HG03378 (cell line): ENCODE results near the gene ARSG.
"Not testable (repeated sequence)": the region's sequence is repeated elsewhere in the genome, so short reads cannot be mapped to it uniquely, and the experiment has no call there.

Experiments used
- ATAC-seq: cut with Tn5 transposase; IDR thresholded peaks from one replicate; pipeline ENCODE4 v1.9.1; 2021; ENCODE audit warnings: mild to moderate bottlenecking, moderate library complexity; ENCODE audit not compliant: unreplicated experiment

ARSG gene

GRCh38 chr17:68327823-68328557 lies 36.7 kb downstream of the ARSG start:
- ATAC-seq = no peak

GRCh38 chr17:68328676-68329075 lies 37.4 kb downstream of the ARSG start:
- ATAC-seq = no peak

DNA sequence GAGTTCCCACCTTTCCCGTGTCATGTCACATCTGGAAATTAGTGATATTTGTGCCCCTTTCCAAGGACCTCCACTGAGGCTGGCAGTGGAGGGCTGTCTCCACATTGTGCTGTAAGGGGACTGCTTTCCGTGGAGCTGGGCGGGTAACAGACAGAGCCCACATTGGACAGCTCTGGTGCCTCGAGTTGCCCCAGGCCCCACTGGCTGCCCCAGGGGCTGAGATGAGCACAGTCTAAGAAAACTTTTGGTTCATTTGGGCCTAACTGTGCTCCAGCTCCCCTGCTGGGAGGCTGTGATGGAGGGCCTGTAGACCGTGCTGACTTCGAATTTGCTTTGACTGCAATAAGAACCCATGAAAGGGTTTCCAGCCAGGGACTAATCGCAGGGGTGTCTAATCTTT lies 38.0 kb downstream of the ARSG start:
- no peak for ATAC-seq

GRCh38 chr17:68331932-68332331 lies 40.6 kb downstream of the ARSG start:
- not testable (repeated sequence) for ATAC-seq

- ATAC-seq = no peak
Measured at GRCh38 chr17:68334393-68334792, 43.1 kb downstream of the ARSG start.

DNA sequence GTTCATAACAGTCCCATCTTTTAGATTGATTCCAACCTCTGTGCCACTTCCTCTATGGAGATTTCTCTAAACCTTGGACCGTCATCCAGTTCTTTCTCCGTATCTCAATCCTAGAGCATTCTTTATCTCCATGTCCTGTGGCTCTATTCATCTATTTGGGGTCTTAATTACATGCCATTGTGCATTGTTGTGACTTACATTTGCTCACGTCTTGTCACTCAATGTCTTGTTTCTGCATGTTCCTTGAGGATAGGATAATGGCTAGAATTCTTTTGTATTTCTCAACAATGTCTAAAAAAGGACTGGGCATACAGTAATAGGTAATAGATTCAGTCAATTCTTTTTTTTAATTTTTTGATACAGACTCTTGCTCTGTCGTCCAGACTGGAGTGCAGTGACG lies 50.2 kb downstream of the ARSG start:
- no peak for ATAC-seq

- ATAC-seq = no peak
Measured at GRCh38 chr17:68343976-68344375, 52.7 kb downstream of the ARSG start.

DNA sequence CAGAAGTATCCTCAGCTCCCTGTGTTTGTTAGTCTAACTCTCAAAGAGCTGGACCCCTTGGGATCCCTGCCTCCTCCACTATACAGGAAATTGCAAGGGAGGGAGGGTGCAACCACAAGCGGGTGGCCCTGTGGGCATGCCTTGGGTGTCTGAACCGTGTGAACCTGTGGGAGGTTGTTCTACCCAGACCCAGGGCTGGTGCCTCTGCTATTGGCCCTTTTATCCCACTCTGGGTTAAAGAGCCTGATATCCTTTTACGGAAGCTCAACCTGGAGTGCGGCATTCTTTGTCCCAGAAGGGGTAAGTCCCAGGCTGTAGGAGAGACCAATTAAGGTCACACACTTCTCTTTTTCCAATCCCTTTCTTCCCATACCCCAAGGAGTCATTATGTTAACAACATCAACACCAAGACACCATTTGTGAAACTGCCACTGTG lies 53.4 kb downstream of the ARSG start:
- ATAC-seq = no peak

DNA sequence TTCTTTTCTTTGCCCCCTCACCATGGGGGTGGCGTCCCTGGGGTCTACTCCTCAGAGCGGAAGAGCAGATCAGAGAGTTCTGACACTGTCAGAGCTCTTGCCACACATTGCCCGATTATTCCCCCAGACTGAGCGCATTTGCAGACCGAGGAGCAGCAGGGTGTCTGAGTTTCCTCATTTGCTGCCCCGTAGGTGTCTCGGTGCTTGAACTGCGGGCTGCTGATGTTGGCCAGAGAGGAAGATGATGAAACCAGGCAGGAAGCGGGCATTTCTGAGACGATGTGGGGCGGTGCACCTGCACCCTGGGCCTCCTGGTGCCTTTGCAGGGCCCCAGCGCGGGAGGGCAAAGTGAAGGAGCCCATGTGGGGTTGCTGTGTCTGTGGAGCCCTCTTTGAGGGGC lies 55.2 kb downstream of the ARSG start:
- peak; percentile 63 for ATAC-seq

DNA sequence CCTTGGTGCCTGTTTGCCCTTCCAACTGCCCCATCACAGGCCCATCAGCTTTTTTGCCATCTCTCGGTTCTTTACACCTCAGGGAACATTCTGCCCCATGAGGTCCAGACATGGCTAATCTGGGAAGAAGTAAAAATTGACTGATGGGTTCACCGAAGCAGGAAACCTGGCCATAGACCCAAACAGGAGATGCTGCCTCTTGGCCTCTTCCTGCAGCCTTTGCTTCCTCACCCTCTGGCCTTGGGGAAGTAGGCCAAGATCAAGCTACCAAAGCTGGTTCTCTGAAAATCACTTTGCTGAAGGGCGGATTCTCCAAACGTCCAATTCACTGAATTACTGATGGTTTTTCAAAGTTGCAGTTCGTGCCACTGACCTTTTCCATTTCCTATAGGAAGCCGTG lies 56.1 kb downstream of the ARSG start:
- no peak for ATAC-seq

- peak; percentile 85 for ATAC-seq
Measured at GRCh38 chr17:68349157-68349556, 57.9 kb downstream of the ARSG start.

DNA sequence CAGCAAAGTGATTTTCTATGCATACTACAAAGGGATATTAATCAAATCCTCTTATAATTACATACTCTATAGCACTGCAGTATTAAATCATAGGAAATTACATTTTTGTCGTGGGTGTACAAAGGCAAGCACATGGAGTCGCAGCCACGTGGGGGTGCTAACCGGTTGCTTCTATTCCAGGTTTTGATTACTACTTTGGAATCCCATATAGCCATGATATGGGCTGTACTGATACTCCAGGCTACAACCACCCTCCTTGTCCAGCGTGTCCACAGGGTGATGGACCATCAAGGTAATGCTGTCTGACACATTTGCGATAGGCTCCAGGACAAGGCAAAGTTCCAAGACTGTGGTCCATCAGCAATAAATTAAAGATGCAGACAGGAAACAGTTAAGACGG lies 60.1 kb downstream of the ARSG start:
- no peak for ATAC-seq

- no peak for ATAC-seq
Measured at GRCh38 chr17:68352041-68352440, 60.7 kb downstream of the ARSG start.

DNA sequence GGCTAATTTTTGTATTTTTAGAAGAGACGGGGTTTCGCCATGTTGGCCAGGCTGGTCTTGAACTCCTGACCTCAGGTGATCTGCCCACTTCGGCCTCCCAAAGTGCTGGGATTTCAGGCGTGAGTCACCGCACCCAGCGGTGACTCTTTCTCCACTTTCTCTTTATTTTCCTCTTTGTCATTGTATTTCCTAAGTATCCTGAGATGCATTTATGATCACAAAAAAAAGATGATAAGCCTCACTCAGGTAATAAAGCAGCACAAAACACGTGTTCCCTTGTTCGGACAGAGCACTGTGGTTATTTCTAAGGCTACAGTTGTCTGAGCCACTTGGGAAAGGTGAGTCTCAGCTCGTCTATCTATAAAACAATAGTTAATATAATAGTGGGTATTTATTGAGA lies 61.4 kb downstream of the ARSG start:
- ATAC-seq = not testable (repeated sequence)

DNA sequence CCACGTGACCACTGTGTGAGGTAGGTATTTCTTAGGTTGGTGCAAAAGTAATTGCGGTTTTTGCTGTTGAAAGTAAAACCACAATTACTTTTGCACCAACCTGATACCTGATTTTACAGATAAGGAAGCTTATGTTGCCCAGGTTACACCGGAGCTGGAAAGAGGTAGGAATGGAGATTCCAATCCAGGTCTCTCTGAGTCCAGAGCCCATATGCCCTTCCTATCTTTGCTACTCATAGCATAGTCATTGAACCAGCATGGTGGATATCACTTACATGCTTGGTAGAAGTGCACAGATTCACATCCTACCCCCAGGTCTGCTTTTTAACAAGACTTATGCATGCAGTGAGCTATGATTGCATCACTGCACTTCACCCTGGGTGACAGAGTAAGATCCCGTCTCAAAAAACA lies 61.8 kb downstream of the ARSG start:
- ATAC-seq = no peak

DNA sequence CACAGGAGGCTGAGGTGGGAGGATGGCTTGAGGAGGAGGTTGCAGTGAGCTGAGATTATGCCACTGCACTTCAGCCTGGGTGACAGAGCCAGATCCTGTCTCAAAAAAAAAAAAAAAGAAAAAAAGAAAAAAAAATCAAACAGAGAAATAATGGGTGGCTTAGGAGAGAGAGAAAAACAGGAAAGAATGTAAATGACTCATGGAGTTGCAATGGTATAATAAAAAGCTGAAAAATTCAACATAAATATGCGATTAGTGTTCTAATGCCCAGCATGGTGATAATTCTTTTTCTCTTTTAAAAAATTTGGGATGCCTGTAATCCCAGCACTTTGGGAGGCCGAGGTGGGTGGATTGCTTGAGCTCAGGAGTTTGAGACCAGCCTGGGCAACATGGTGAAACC lies 63.0 kb downstream of the ARSG start:
- not testable (repeated sequence) for ATAC-seq

DNA sequence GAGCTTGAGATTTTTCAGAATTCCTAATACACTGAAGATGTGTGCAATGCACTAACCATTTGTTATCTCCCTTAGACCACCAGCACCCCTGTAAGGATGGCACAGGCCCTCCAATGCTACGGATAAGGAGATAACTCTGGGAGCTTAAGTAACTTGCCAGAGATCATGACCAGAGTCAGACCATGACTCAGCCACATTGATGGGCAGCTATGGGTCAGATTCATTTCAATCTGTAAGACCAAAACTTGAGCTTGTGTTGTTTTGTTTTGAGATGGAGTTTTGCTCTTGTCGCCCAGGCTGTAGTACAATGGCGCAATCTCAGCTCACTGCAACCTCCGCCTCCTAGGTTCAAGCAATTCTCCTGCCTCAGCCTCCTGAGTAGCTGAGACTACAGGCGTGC lies 63.8 kb downstream of the ARSG start:
- not testable (repeated sequence) for ATAC-seq

DNA sequence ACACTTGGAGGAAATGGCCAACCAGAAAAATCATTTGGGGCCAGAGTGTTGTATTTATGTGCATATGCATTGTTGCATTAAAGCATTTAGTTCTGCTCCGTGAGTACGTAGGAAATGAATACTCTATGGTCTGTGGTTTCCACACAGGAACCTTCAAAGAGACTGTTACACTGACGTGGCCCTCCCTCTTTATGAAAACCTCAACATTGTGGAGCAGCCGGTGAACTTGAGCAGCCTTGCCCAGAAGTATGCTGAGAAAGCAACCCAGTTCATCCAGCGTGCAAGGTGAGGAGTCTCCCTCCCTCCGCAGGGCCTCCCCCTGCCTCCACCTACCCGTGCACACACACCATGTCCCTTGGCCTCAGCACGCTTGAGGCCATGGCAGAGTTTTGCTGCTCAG lies 65.2 kb downstream of the ARSG start:
- peak; percentile 93 for ATAC-seq

- ATAC-seq = peak; percentile 4
Measured at GRCh38 chr17:68356949-68357455, 65.7 kb downstream of the ARSG start.

- no peak for ATAC-seq
Measured at GRCh38 chr17:68357886-68358285, 66.6 kb downstream of the ARSG start.

- no peak for ATAC-seq
Measured at GRCh38 chr17:68359791-68360535, 68.7 kb downstream of the ARSG start.

- ATAC-seq = no peak
Measured at GRCh38 chr17:68365469-68365868, 74.2 kb downstream of the ARSG start.
